ENCODE data around the gene LPAR2.

DNA sequence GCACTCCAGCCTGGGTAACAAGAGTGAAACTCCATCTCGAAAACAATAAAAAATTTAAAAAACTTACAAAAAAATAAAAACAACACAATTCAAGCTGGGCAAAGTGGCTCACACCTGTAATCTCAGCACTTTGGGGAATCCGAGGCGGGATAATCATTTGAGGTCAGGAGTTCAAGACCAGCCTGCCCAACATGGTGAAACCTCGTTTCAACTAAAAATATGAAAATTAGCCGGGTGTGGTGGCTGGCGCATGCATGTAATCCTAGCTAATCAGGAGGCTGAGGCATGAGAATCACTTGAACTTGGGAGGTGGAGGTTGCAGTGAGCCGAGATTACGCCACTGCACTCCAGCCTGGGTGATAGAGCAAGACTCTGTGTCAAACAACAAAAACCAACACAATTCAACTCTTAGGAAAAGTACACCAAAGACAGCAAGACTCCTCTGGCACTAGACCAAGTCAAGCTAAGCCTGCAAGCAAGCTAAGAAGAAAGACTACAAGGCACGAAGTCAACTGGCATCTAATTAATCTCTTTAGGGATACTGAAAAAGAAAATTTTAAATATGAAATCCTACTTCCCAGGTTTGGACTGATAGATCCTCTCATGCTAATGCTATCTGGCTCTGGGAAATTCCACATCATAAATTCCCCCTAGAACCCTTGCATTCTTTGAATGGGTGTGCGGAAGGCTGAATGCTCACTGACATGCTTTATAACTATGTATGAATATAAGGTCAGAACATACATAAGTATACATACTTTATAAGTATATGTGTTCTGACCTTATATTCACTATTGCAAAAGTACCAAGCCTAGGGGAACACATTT, 17.4 kb downstream of the LPAR2 start:
- TF ChIP-seq, protein P1, sequence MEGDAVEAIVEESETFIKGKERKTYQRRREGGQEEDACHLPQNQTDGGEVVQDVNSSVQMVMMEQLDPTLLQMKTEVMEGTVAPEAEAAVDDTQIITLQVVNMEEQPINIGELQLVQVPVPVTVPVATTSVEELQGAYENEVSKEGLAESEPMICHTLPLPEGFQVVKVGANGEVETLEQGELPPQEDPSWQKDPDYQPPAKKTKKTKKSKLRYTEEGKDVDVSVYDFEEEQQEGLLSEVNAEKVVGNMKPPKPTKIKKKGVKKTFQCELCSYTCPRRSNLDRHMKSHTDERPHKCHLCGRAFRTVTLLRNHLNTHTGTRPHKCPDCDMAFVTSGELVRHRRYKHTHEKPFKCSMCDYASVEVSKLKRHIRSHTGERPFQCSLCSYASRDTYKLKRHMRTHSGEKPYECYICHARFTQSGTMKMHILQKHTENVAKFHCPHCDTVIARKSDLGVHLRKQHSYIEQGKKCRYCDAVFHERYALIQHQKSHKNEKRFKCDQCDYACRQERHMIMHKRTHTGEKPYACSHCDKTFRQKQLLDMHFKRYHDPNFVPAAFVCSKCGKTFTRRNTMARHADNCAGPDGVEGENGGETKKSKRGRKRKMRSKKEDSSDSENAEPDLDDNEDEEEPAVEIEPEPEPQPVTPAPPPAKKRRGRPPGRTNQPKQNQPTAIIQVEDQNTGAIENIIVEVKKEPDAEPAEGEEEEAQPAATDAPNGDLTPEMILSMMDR (IDR thresholded peaks at IDR 0.05), result no peak
- TF ChIP-seq POLR2A (IDR thresholded peaks at IDR 0.05), result no peak
